ENCODE data around the gene TMEM63B. TPM values are rescaled to one million over a fixed set of nuclear protein-coding genes. Genes with fewer than 3 reads are reported as not detected.
"Not testable (repeated sequence)": the region's sequence is repeated elsewhere in the genome, so short reads cannot be mapped to it uniquely, and the experiment has no call there.

TMEM63B gene
- total RNA-seq, 4 donors from 2014 or later: 17.0 to 23.4 (median 20.6) TPM

DNA sequence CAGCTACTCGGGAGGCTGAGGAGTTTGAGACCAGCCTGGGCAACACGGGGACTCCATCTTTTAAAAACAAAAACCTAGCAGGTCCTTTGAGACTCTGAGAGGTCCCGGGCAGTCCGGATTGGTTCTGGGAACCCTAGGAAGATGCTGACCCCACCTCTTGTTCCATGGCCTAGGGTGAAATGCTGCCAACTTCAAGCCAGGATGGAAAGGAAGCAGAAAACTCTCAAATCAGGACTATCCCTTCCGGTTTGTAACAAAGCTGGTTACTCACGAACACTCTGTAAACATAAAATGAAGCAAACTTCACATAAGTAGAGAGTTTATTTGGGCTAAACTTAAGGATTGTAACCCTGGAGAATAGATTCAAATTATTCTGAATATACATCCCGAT lies 59.3 kb downstream of the TMEM63B start:
- no peak for ATAC-seq (ENCODE audit: low FRiP score)
- no peak for DNase-seq (ENCODE audit: low spot score)
- TF ChIP-seq, protein P1, sequence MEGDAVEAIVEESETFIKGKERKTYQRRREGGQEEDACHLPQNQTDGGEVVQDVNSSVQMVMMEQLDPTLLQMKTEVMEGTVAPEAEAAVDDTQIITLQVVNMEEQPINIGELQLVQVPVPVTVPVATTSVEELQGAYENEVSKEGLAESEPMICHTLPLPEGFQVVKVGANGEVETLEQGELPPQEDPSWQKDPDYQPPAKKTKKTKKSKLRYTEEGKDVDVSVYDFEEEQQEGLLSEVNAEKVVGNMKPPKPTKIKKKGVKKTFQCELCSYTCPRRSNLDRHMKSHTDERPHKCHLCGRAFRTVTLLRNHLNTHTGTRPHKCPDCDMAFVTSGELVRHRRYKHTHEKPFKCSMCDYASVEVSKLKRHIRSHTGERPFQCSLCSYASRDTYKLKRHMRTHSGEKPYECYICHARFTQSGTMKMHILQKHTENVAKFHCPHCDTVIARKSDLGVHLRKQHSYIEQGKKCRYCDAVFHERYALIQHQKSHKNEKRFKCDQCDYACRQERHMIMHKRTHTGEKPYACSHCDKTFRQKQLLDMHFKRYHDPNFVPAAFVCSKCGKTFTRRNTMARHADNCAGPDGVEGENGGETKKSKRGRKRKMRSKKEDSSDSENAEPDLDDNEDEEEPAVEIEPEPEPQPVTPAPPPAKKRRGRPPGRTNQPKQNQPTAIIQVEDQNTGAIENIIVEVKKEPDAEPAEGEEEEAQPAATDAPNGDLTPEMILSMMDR (IDR thresholded peaks at IDR 0.05): no peak

DNA sequence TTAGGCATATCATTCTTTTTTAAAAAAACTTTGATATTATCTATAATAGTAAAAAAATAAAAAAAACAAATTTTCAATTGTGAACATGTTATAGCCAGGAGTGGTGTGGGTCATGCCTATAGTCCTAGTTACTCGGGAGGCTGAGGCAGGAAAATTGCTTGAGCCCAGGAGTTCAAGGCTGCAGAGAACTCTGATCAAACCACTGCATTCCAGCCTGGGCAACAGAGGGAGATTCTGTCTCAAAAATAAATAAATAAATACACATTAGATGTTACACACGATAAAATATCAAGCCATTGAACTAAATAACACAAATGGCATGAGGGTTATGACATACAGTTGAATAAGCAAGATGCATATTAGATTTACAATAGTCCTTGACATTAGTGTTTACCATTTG lies 61.5 kb downstream of the TMEM63B start:
- DNase-seq (ENCODE audit: low spot score): no peak
- TF ChIP-seq, protein P1 (IDR thresholded peaks at IDR 0.05): no peak
- ATAC-seq (ENCODE audit: low FRiP score): no peak

GRCh38 chr6:44189257-44189656 lies 61.9 kb downstream of the TMEM63B start:
- ATAC-seq (ENCODE audit: low FRiP score) (no peak), DNase-seq (ENCODE audit: low spot score) (no peak)

DNA sequence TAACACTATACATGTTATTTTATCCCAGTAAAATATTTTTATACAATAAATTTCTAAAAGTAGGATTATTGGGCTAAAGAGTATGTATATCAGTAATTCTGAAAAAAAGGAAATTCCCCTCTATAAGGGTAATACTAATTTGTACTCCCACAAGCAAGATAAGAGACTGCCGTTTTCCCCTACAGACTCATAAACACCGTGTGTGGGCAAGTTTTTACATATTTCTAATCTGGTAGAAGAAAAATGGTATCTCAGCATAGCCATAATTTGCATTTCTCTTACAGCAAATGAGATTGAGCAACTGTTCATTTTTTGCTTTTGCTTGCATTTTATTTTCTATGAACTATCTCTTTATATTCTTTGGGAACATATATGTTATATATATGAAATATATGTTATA lies 63.4 kb downstream of the TMEM63B start:
- TF ChIP-seq, protein P1 (IDR thresholded peaks at IDR 0.05): no peak
- ATAC-seq (ENCODE audit: low FRiP score): no peak
- DNase-seq (ENCODE audit: low spot score): no peak

More at GRCh38 chr6:44189257-44189656, 61.9 kb downstream of the TMEM63B start:
- TF ChIP-seq, protein P1 (IDR thresholded peaks at IDR 0.05): no peak

GRCh38 chr6:44192428-44193041 lies 65.2 kb downstream of the TMEM63B start:
- no peak for DNase-seq (ENCODE audit: low spot score)
- ATAC-seq (ENCODE audit: low FRiP score): no peak
- TF ChIP-seq, protein P1 (IDR thresholded peaks at IDR 0.05): no peak

DNA sequence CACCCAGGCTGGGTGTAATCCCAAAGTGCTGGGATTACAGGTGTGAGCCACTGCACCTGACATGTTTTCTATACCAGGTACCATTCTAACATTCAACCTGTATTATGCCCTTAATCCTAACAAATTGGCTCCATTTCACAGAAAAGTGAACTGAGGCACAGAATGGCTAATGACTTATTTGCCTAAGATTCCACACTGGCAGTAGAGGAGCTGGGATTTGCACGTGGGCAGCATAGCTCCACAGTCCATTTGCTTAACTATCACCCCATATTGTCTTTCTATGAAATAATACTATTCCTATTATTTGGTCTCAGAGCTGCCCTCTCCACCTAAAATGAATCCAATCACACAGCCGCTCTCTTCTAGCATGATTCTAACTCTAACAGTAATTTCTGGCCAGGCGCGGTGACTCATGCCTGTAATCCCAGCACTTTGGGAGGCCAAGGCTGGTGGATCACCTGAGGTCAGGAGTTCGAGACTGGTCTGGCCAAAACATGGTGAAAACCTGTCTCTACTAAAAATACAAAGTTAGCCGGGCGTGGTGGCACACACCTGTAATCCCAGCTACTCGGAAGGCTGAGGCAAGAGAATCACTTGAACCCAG lies 66.1 kb downstream of the TMEM63B start:
- DNase-seq (ENCODE audit: low spot score): no peak
- no peak for ATAC-seq (ENCODE audit: low FRiP score)
- TF ChIP-seq, protein P1 (IDR thresholded peaks at IDR 0.05): no peak

- no peak for ATAC-seq (ENCODE audit: low FRiP score)
- no peak for DNase-seq (ENCODE audit: low spot score)
- TF ChIP-seq, protein P1 (IDR thresholded peaks at IDR 0.05): no peak
Observed at GRCh38 chr6:44194326-44194725, 67.0 kb downstream of the TMEM63B start.

GRCh38 chr6:44196351-44196750 lies 69.0 kb downstream of the TMEM63B start:
- DNase-seq (ENCODE audit: low spot score); ATAC-seq (ENCODE audit: low FRiP score): not testable (repeated sequence)
